H9 (cell line): ENCODE results near the gene APLF. TPM values are rescaled to one million over a fixed set of nuclear protein-coding genes. Genes with fewer than 3 reads are reported as not detected.

Experiments used
- DNase-seq: peaks from one replicate; pipeline ENCODE4 v3.0.0-alpha.2; 2017
- H2AFZ ChIP-seq: one replicate; pipeline ENCODE4 v1.6.1; 2013; ENCODE audit warnings: mild to moderate bottlenecking, low read length, control low read depth, moderate library complexity
- H2AK5ac ChIP-seq: 2 replicates; pipeline ENCODE4 v1.6.1; 2013; ENCODE audit warnings: low read length, control low read depth, mixed read lengths; ENCODE audit not compliant: insufficient read length
- H2BK120ac ChIP-seq: one replicate; pipeline ENCODE4 v1.6.1; 2013; ENCODE audit warnings: low read depth, mild to moderate bottlenecking, low read length, control low read depth, inconsistent platforms; ENCODE audit not compliant: poor library complexity, severe bottlenecking
- H2BK12ac ChIP-seq: 2 replicates; pipeline ENCODE4 v1.6.1; 2013; ENCODE audit warnings: low read length, control low read depth, mixed read lengths, low read depth; ENCODE audit not compliant: insufficient read length
- H2BK15ac ChIP-seq: 2 replicates; pipeline ENCODE4 v1.6.1; 2013; ENCODE audit warnings: low read depth, low read length, control low read depth
- H2BK20ac ChIP-seq: one replicate; pipeline ENCODE4 v1.6.1; 2013; ENCODE audit warnings: low read depth, mild to moderate bottlenecking, low read length, control low read depth, inconsistent platforms; ENCODE audit not compliant: poor library complexity, severe bottlenecking
- H2BK5ac ChIP-seq: 2 replicates; pipeline ENCODE4 v1.6.1; 2013; ENCODE audit warnings: low read length, control low read depth, mixed read lengths; ENCODE audit not compliant: insufficient read length
- H3K14ac ChIP-seq: 2 replicates; pipeline ENCODE4 v1.6.1; 2013; ENCODE audit warnings: low read length, control low read depth; ENCODE audit not compliant: insufficient read depth
- H3K18ac ChIP-seq: 2 replicates; pipeline ENCODE4 v1.6.1; 2013; ENCODE audit warnings: low read depth, mild to moderate bottlenecking, mixed read lengths, low read length, control low read depth; ENCODE audit not compliant: insufficient read length
- H3K23ac ChIP-seq: 2 replicates; pipeline ENCODE4 v1.6.1; 2013; ENCODE audit warnings: low read length, control low read depth, mixed read lengths, low read depth; ENCODE audit not compliant: insufficient read length
- H3K23me2 ChIP-seq: 2 replicates; pipeline ENCODE4 v1.6.1; 2013; ENCODE audit warnings: low read depth, mild to moderate bottlenecking, mixed read lengths, low read length, control low read depth; ENCODE audit not compliant: insufficient read length, poor library complexity, severe bottlenecking
- H3K27ac ChIP-seq: 2 replicates; pipeline ENCODE4 v1.5.1; 2013; ENCODE audit warnings: low read length, control low read depth, mixed read lengths, low read depth; ENCODE audit not compliant: insufficient read length
- H3K27me3 ChIP-seq: 2 replicates; pipeline ENCODE4 v1.6.1; 2013; ENCODE audit warnings: low read length, control low read depth, inconsistent platforms; ENCODE audit not compliant: insufficient read depth
- H3K4ac ChIP-seq: 2 replicates; pipeline ENCODE4 v1.6.1; 2013; ENCODE audit warnings: low read depth, mild to moderate bottlenecking, control low read depth, inconsistent platforms, low read length, moderate library complexity
- H3K4me1 ChIP-seq: 2 replicates; pipeline ENCODE4 v1.6.1; 2013; ENCODE audit warnings: low read length, control low read depth, inconsistent platforms; ENCODE audit not compliant: insufficient read depth
- H3K4me2 ChIP-seq: 2 replicates; pipeline ENCODE4 v1.6.1; 2013; ENCODE audit warnings: low read length, control low read depth, mixed read lengths; ENCODE audit not compliant: insufficient read length, insufficient read depth
- H3K56ac ChIP-seq: 2 replicates; pipeline ENCODE4 v1.6.1; 2013; ENCODE audit warnings: low read depth, mild to moderate bottlenecking, mixed read lengths, low read length, control low read depth; ENCODE audit not compliant: insufficient read length
- H3K79me1 ChIP-seq: 2 replicates; pipeline ENCODE4 v1.6.1; 2013; ENCODE audit warnings: low read depth, mild to moderate bottlenecking, moderate library complexity, low read length, control low read depth, inconsistent platforms; ENCODE audit not compliant: insufficient read depth, poor library complexity, severe bottlenecking
- H3K79me2 ChIP-seq: 2 replicates; pipeline ENCODE4 v1.6.1; 2013; ENCODE audit warnings: low read length, control low read depth, inconsistent platforms; ENCODE audit not compliant: insufficient read depth
- H3K9ac ChIP-seq: 2 replicates; pipeline ENCODE4 v1.6.1; 2013; ENCODE audit warnings: low read length, control low read depth, mixed read lengths; ENCODE audit not compliant: insufficient read length; ENCODE audit errors: extremely low read depth
- H3K9me3 ChIP-seq: one replicate; pipeline ENCODE4 v1.6.1; 2013; ENCODE audit warnings: low read depth, low read length, inconsistent platforms; ENCODE audit not compliant: control insufficient read depth
- H3T11ph ChIP-seq: one replicate; pipeline ENCODE4 v1.6.1; 2013; ENCODE audit warnings: mild to moderate bottlenecking, low read length, control low read depth, inconsistent platforms
- H4K20me1 ChIP-seq: one replicate; pipeline ENCODE4 v1.6.1; 2013; ENCODE audit not compliant: control insufficient read depth, insufficient read length, insufficient read depth
- H4K5ac ChIP-seq: 2 replicates; pipeline ENCODE4 v1.6.1; 2013; ENCODE audit warnings: low read depth, mild to moderate bottlenecking, mixed read lengths, low read length, control low read depth; ENCODE audit not compliant: insufficient read length
- H4K8ac ChIP-seq: replicated peaks from 2 replicates; pipeline ENCODE4 v1.6.1; 2013; ENCODE audit warnings: low read length, control low read depth, mixed read lengths, low read depth; ENCODE audit not compliant: insufficient read length
- H4K91ac ChIP-seq: 2 replicates; pipeline ENCODE4 v1.6.1; 2013; ENCODE audit warnings: low read depth, mild to moderate bottlenecking, moderate library complexity, mixed read lengths, low read length, control low read depth; ENCODE audit not compliant: insufficient read length
- H3K27ac Mint-ChIP-seq, 3 experiments: 2 replicates in 2 of 3; 3 replicates in 1 of 3; pipeline ENCODE4 v1.8.0; 2020 to 2021; ENCODE audit warnings: mixed read lengths in 3 of 3, mild to moderate bottlenecking in 1 of 3, moderate library complexity in 1 of 3
- H3K27me3 Mint-ChIP-seq: 2 replicates; pipeline ENCODE4 v1.8.0; 2021; ENCODE audit warnings: low read depth, mild to moderate bottlenecking, moderate library complexity, mixed read lengths
- H3K36me3 Mint-ChIP-seq, 3 experiments: 2 replicates in 2 of 3; 3 replicates in 1 of 3; pipeline ENCODE4 v1.8.0; 2020 to 2021; ENCODE audit warnings: low read depth in 3 of 3, mixed read lengths in 3 of 3; ENCODE audit not compliant: insufficient read depth in 1 of 3
- H3K4me1 Mint-ChIP-seq, 2 experiments: 2 replicates each; pipeline ENCODE4 v1.8.0; 2020; ENCODE audit warnings: mixed read lengths in 2 of 2
- H3K4me3 Mint-ChIP-seq, 2 experiments: 2 replicates in 1 of 2; 3 replicates in 1 of 2; pipeline ENCODE4 v1.8.0; 2020 to 2021; ENCODE audit warnings: mild to moderate bottlenecking in 2 of 2, mixed read lengths in 2 of 2, moderate library complexity in 1 of 2
- H3K9me3 Mint-ChIP-seq, 2 experiments: 2 replicates in 1 of 2; 3 replicates in 1 of 2; pipeline ENCODE4 v1.8.0; 2020; ENCODE audit warnings: mild to moderate bottlenecking in 2 of 2, mixed read lengths in 2 of 2, moderate library complexity in 1 of 2
- WGBS: extraction: QIAGEN DNeasy Blood & Tissue Kit; methylation state at CpG from one replicate; pipeline ENCODE4 v1.1.7; 2013; ENCODE audit warnings: missing lambda C conversion rate, low lambda C conversion rate, mixed read lengths; ENCODE audit not compliant: insufficient read length; ENCODE audit errors: extremely low coverage; 5-methylcytosine and 5-hydroxymethylcytosine counted together
- total RNA-seq: library from RNA; stranded (reverse); gene quantifications from 2 replicates; pipeline ENCODE4 v1.2.1, GENCODE V29; 2021
- TF ChIP-seq, protein P1 (sequence below): fragments of 200-600 bp; sonication (generic); conservative IDR thresholded peaks from 3 replicates; pipeline ENCODE4 v1.8.0; 2021; ENCODE audit warnings: antibody characterized with exemption, mild to moderate bottlenecking

The APLF gene
- total RNA-seq, 1 experiment from 2014 or later: 3.7 TPM

DNA sequence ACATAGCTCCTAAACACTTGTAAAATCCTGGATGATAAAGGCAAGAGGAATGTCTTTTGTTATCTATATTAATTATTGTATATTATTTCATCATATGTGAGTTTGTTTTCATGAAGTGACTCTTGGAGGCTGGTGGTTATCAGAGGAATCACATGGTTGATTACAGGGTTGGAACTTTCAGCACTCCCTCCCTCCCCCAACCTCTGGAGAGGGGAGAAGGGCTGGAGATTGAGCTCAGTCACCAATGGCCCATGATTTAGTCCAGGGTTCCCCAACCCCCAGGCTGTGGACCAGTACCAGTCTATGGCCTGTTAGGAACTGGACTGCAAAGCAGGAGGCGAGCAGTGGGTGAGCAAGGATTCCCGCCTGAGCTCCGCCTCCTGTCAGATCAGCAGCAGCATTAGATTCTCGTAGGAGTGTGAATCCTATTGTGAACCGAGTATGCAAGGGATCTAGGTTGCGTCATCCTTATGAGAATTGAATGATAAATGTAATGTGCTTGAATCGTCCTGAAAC lies 38.0 kb upstream of the APLF start:
- Mint-ChIP-seq H3K9me3 (no peaks in the 10 kb centered on the region; a peak in 3 of 5 replicates), H3K36me3 (no peaks in the 10 kb centered on the region), H3K27me3 (no peaks in the 10 kb centered on the region), H3K27ac (no peak overlapping the region), H3K4me1 (peaks cover 0 to 3% of the 10 kb centered on the region in 2 experiments; a peak in 1 of 4 replicates), H3K4me3 (no peak overlapping the region)
- H3K56ac ChIP-seq: no peak overlapping the region
- H3K18ac ChIP-seq: no peak overlapping the region
- H3K79me2 ChIP-seq: no peaks in the 10 kb centered on the region
- no peak overlapping the region for H4K8ac ChIP-seq
- H2AFZ ChIP-seq: no peak overlapping the region
- H3K4me1 ChIP-seq: no peaks in the 10 kb centered on the region
- H3K79me1 ChIP-seq: no peaks in the 10 kb centered on the region
- H4K20me1 ChIP-seq: no peaks in the 10 kb centered on the region
- no peak overlapping the region for H2BK5ac ChIP-seq
- H2AK5ac ChIP-seq: no peak overlapping the region
- no peak overlapping the region for H4K5ac ChIP-seq
- no peaks in the 10 kb centered on the region for H3K27me3 ChIP-seq
- H3K4me2 ChIP-seq: no peak overlapping the region
- H3T11ph ChIP-seq: no peak overlapping the region
- no peak overlapping the region for H2BK20ac ChIP-seq
- no peaks in the 10 kb centered on the region for H3K23me2 ChIP-seq
- no peak for DNase-seq
- TF ChIP-seq, protein P1, sequence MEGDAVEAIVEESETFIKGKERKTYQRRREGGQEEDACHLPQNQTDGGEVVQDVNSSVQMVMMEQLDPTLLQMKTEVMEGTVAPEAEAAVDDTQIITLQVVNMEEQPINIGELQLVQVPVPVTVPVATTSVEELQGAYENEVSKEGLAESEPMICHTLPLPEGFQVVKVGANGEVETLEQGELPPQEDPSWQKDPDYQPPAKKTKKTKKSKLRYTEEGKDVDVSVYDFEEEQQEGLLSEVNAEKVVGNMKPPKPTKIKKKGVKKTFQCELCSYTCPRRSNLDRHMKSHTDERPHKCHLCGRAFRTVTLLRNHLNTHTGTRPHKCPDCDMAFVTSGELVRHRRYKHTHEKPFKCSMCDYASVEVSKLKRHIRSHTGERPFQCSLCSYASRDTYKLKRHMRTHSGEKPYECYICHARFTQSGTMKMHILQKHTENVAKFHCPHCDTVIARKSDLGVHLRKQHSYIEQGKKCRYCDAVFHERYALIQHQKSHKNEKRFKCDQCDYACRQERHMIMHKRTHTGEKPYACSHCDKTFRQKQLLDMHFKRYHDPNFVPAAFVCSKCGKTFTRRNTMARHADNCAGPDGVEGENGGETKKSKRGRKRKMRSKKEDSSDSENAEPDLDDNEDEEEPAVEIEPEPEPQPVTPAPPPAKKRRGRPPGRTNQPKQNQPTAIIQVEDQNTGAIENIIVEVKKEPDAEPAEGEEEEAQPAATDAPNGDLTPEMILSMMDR: no peak
- no peak overlapping the region for H3K9ac ChIP-seq
- H3K27ac ChIP-seq: no peak overlapping the region
- H3K9me3 ChIP-seq: no peaks in the 10 kb centered on the region
- no peak overlapping the region for H3K23ac ChIP-seq
- H2BK12ac ChIP-seq: no peak overlapping the region
- H2BK120ac ChIP-seq: no peak overlapping the region
- WGBS: no CpG with 5 or more reads among the region's 7 CpGs
- H3K4ac ChIP-seq: no peak overlapping the region
- no peak overlapping the region for H3K14ac ChIP-seq
- no peak overlapping the region for H2BK15ac ChIP-seq
- H4K91ac ChIP-seq: no peak overlapping the region
